ENCODE results near the gene KATNAL1.

- no peak for TF ChIP-seq POLR2A (IDR thresholded peaks at IDR 0.05)
- no peak for TF ChIP-seq CTCF (IDR thresholded peaks at IDR 0.05)
Measured at GRCh38 chr13:30257468-30258099, 49.8 kb downstream of the KATNAL1 start.
